Epithelial cell of prostate (primary cell): ENCODE measurements around the gene CPAMD8.
A peak's percentile ranks its signal among the peaks of the same experiment; 100 is the strongest.

Experiments used
- DNase-seq: peaks from one replicate; pipeline ENCODE4 v3.0.0-alpha.2; 2011; ENCODE audit warnings: low read depth, low spot score
- H3K27ac ChIP-seq: fragments of 450-650 bp; 2 replicates; pipeline ENCODE4 v1.5.1; 2017; ENCODE audit warnings: mild to moderate bottlenecking

CPAMD8 gene

DNA sequence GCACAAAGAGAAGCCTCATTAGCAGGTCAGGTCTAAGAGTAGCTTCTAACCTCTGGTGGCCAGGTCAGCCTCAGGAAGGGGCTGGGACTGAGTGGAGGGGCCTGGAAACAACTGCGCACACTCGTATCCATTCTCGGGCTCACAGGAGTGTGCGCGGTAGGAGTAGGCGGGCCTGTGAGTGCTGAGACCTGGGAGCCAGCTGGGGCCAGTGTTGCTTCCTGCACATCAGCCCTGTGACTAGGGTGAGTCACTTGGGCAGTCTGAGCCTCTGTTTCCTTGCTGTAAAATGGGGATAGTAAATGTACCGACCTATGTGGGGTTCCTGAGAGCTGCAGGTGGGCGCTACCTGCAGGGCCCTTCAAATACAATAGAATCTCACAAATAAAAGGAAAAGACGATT, 170.5 kb downstream of the CPAMD8 start:
- no peak overlapping the region for H3K27ac ChIP-seq
- DNase-seq = no peak

GRCh38 chr19:16853066-16853465, 173.5 kb downstream of the CPAMD8 start:
- no peak for DNase-seq
- no peak overlapping the region for H3K27ac ChIP-seq

GRCh38 chr19:16851031-16851712, 175.4 kb downstream of the CPAMD8 start:
- no peak for DNase-seq
- no peak overlapping the region for H3K27ac ChIP-seq

DNA sequence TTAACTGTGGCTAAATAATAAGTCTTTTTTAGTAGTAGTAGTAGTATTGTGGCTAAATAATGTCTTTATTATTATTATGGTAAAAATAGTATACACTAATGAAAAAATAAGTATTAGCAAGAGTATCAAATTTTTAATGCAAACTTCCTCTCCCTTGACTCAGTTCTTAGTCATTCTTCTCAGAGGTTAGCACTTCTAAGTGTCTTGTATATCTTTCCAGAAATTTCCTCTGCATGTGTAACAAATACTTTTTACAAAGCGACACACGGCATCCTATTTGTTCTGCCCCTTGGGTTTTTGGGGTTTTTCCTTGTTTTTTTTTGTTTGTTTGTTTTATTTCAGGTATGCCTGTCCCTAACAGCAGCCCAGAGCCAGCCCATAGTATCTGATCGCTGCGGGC, 176.5 kb downstream of the CPAMD8 start:
- peak overlapping the region; percentile 53 for H3K27ac ChIP-seq
- no peak for DNase-seq

GRCh38 chr19:16849168-16849567, 177.4 kb downstream of the CPAMD8 start:
- DNase-seq = peak; percentile 45

GRCh38 chr19:16847430-16847829, 179.2 kb downstream of the CPAMD8 start:
- H3K27ac ChIP-seq = no peak overlapping the region
- no peak for DNase-seq

More at GRCh38 chr19:16849168-16849567, 177.4 kb downstream of the CPAMD8 start:
- H3K27ac ChIP-seq = peak overlapping the region; percentile 53

DNA sequence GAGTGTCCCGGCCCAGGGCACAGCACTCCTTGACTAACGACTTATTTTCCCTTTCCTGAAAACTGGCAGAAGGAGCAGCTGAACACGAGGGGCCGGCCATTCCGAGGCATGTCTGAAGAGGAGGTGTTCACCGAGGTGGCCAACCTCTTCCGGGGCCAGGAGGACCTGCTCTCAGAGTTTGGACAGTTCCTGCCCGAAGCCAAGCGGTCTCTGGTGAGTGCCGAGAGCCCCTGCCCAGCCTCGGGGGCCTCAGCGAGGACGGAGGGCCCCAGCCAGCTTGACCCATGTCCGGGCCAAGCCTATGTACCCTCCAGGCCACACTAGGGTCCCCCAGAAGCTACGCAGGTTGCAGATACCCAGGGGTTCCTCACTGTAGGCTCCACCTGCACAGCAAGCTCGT, 179.7 kb downstream of the CPAMD8 start:
- no peak for DNase-seq
- no peak overlapping the region for H3K27ac ChIP-seq
